ENCODE data around the gene GLI2. TPM values are rescaled to one million over a fixed set of nuclear protein-coding genes. Genes with fewer than 3 reads are reported as not detected.

GLI2 gene
- total and polyA plus RNA-seq, 8 donors, result 0.45 to 2.8 (median 0.68) TPM; not detected in 1

GRCh38 chr2:120771781-120772208 lies 36.1 kb downstream of the GLI2 start:
- no peaks in the 10 kb centered on the region for H3K9me3 ChIP-seq
- intact Hi-C loops (cut with DNase I; ENCODE audit: low total_unique reads), result no loop called here
- H3K27me3 ChIP-seq, result no peaks in the 10 kb centered on the region
- TF ChIP-seq POLR2A (IDR thresholded peaks at IDR 0.05) (no peak), POLR2AphosphoS5 (IDR thresholded peaks at IDR 0.05) (no peak), EP300 (IDR thresholded peaks at IDR 0.05) (no peak)
- TF ChIP-seq, protein P1, sequence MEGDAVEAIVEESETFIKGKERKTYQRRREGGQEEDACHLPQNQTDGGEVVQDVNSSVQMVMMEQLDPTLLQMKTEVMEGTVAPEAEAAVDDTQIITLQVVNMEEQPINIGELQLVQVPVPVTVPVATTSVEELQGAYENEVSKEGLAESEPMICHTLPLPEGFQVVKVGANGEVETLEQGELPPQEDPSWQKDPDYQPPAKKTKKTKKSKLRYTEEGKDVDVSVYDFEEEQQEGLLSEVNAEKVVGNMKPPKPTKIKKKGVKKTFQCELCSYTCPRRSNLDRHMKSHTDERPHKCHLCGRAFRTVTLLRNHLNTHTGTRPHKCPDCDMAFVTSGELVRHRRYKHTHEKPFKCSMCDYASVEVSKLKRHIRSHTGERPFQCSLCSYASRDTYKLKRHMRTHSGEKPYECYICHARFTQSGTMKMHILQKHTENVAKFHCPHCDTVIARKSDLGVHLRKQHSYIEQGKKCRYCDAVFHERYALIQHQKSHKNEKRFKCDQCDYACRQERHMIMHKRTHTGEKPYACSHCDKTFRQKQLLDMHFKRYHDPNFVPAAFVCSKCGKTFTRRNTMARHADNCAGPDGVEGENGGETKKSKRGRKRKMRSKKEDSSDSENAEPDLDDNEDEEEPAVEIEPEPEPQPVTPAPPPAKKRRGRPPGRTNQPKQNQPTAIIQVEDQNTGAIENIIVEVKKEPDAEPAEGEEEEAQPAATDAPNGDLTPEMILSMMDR (IDR thresholded peaks at IDR 0.05), result no peak
- H3K27ac ChIP-seq, result peak overlapping the region in 3 of 5 donors; percentile 17 to 66 (median 59)
- H3K36me3 ChIP-seq, result no peaks in the 10 kb centered on the region
- peaks cover 0 to 24% (median 10%) of the 10 kb centered on the region in 4 donors for H3K4me1 ChIP-seq
- 66 to 80% (median 74%) methylated on average over 5 of the region's 5 CpGs for WGBS, 5 donors
- H3K4me3 ChIP-seq, result no peak overlapping the region
- no peak for DNase-seq

GRCh38 chr2:120772261-120772660 lies 36.6 kb downstream of the GLI2 start:
- H3K36me3 ChIP-seq, result no peaks in the 10 kb centered on the region
- peaks cover 0 to 24% (median 10%) of the 10 kb centered on the region in 4 donors for H3K4me1 ChIP-seq
- no peak for DNase-seq
- no peaks in the 10 kb centered on the region for H3K9me3 ChIP-seq
- intact Hi-C loops (cut with DNase I; ENCODE audit: low total_unique reads), result no loop called here
- no peak for TF ChIP-seq POLR2A (IDR thresholded peaks at IDR 0.05)
- TF ChIP-seq EP300 (IDR thresholded peaks at IDR 0.05), result no peak
- no peak for TF ChIP-seq POLR2AphosphoS5 (IDR thresholded peaks at IDR 0.05)
- TF ChIP-seq, protein P1 (IDR thresholded peaks at IDR 0.05), result no peak
- peak overlapping the region in 2 of 5 donors; percentile 17 to 66 for H3K27ac ChIP-seq
- no peak overlapping the region for H3K4me3 ChIP-seq
- H3K27me3 ChIP-seq, result no peaks in the 10 kb centered on the region
- 54 to 76% (median 62%) methylated on average over 5 of the region's 5 CpGs for WGBS, 5 donors

DNA sequence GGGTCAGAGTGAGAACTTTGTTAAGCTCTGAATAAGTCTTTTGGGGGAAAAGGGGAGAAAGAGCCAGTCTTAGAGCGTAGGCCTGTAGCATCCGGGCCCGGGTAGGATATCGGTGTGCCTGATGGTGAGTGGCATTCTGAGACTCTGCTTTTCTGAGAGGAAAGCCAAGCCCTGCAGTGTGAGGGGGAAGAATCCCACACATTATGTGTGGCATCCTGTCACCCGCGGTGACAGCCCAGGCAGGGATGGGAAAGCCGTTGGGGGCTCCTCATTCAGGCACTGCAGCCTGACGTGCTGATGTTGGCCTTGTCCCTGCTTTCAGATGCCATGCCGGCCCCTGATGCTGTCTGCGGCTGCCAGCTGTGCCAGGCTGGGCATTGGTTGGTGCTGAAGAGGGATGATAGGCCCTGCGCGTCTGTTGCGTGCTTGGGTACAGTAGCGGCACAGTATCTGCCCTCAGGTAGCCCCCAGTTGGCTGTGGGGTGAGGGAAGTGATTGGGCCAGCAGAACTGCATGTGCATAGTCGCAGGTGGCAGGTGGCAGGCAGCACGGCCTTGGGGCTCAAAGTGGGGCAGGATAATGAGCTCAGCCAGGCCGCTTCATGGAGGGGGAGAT lies 37.6 kb downstream of the GLI2 start:
- no peak for DNase-seq
- WGBS, 5 donors, result 92 to 96% (median 95%) methylated on average over 14 to 17 of the region's 17 CpGs
- intact Hi-C loops (cut with DNase I; ENCODE audit: low total_unique reads), result no loop called here

DNA sequence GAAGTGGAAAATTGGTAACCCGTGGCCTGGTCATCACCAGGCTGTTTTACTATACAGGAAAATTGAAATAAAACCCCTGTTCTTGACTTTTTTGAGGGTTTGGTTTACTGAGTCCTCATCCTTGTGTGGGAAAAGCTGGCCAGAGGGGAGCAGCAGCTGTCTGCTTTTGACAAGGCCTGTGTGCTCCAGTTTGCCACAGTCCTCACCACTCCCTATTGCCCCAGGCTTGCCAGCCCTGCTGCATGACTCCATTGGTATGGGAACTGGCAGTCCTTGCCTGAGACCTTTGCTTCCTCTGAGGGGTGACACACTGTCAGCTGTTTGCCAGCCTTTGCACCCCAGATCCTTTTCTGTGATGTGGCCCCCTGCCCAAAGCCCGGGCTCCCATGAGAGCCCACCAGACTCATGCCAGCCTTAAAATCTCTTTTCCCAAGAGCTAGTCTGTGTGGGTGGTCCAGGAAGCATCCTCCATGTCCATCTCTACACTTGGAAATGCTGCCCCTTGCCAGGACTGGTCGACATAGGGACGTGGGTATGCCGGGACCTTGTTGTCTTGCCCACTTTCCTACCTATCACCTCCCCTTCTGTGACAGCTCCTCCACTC lies 39.0 kb downstream of the GLI2 start:
- Histone ChIP-seq H3K27me3 (no peaks in the 10 kb centered on the region), H3K36me3 (no peaks in the 10 kb centered on the region), H3K4me3 (no peak overlapping the region), H3K27ac (no peak overlapping the region), H3K4me1 (peaks cover 0 to 24% (median 10%) of the 10 kb centered on the region in 4 donors), H3K9me3 (no peaks in the 10 kb centered on the region)
- DNase-seq, result no peak
- intact Hi-C loops (cut with DNase I; ENCODE audit: low total_unique reads), result no loop called here
- no peak for TF ChIP-seq POLR2A (IDR thresholded peaks at IDR 0.05)
- no peak for TF ChIP-seq POLR2AphosphoS5 (IDR thresholded peaks at IDR 0.05)
- TF ChIP-seq EP300 (IDR thresholded peaks at IDR 0.05), result no peak
- TF ChIP-seq, protein P1 (IDR thresholded peaks at IDR 0.05), result no peak
- WGBS, 5 donors, result 87 to 93% (median 90%) methylated on average over 5 of the region's 5 CpGs

More for the DNA sequence above, 37.6 kb downstream of the GLI2 start:
- H3K27ac ChIP-seq, result no peak overlapping the region
- H3K4me1 ChIP-seq, result peaks cover 0 to 24% (median 10%) of the 10 kb centered on the region in 4 donors
- no peak overlapping the region for H3K4me3 ChIP-seq
- no peaks in the 10 kb centered on the region for H3K27me3 ChIP-seq
- no peaks in the 10 kb centered on the region for H3K9me3 ChIP-seq
- TF ChIP-seq EP300 (IDR thresholded peaks at IDR 0.05) (no peak), POLR2AphosphoS5 (IDR thresholded peaks at IDR 0.05) (no peak), POLR2A (IDR thresholded peaks at IDR 0.05) (no peak)
- TF ChIP-seq, protein P1 (IDR thresholded peaks at IDR 0.05), result no peak
- H3K36me3 ChIP-seq, result no peaks in the 10 kb centered on the region
